HS-5 (cell line): ENCODE data around the gene GFRA3.

Experiments used
- DNase-seq: peaks from one replicate; pipeline ENCODE4 v3.0.0-alpha.2; 2012; ENCODE audit warnings: low read depth

Gene GFRA3

DNA sequence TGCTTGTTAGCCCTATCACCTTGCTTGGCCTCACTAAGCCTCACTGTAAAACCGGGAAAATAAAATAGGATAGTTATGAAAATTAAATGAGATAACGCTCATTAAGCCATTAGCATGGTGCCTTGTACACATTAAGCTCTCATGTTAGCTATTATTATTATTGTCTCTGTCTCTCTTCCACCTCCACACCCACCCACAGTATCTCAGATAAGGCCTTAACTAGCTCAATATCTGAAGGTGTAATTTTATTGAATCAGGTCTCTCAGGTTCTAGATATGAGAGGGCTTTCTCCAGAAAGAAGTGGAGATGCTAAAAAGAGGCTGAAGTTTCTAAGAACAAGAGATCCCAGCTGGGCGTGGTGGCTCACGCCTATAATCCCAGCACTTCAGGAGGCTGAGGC lies 27.6 kb downstream of the GFRA3 start:
- DNase-seq = no peak

GRCh38 chr5:138246334-138246733 lies 28.1 kb downstream of the GFRA3 start:
- no peak for DNase-seq

- no peak for DNase-seq
These were observed 28.7 kb downstream of the GFRA3 start for GRCh38 chr5:138245717-138246116.

- DNase-seq = no peak
These were observed 30.6 kb downstream of the GFRA3 start for GRCh38 chr5:138243794-138244193.

GRCh38 chr5:138241688-138242571 lies 32.5 kb downstream of the GFRA3 start:
- no peak for DNase-seq

- no peak for DNase-seq
These were observed 33.6 kb downstream of the GFRA3 start for GRCh38 chr5:138240650-138241385.

- no peak for DNase-seq
These were observed 36.4 kb downstream of the GFRA3 start for GRCh38 chr5:138238034-138238433.

DNA sequence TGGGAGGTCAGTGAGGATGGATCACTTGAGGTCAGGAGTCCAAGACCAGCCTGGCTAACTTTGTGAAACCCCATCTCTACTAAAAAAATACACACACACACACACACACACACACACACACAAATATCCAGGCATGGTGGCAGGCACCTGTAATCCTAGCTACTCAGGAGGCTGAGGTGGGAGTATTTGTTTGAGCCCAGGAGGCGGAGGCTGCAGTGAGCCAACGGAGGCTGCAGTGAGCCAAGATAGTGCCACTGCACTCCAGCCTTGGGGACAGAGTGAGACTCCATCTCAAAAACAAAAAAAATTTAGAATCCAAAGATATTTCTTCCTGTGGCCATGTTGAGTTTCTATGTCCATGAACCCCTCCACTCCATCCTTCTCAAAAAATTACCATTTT lies 39.8 kb downstream of the GFRA3 start:
- no peak for DNase-seq

GRCh38 chr5:138233280-138233679 lies 41.1 kb downstream of the GFRA3 start:
- DNase-seq = no peak

- no peak for DNase-seq
These were observed 43.3 kb downstream of the GFRA3 start for GRCh38 chr5:138230981-138231589.

DNA sequence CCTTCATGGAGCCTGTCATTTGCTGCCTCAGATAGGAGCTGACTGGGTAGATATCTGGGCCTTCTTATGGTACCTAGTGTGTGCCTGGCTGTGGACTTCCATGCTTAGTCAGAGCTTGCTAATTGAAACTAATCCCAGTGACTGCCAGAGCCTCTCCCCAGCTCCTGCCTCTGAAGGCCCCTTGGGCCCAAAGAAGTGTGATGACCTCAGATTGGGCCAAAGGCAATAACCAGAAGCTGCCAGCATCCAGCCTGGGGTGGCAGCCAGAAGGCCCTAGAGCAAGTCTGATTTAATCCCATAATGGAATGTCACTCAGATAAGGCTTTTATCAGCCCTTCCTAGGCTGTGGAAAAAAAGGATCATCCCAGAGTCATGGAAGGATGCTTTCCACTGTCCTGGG lies 44.2 kb downstream of the GFRA3 start:
- no peak for DNase-seq

GRCh38 chr5:138229387-138229786 lies 45.0 kb downstream of the GFRA3 start:
- no peak for DNase-seq

- no peak for DNase-seq
These were observed 47.5 kb downstream of the GFRA3 start for GRCh38 chr5:138226910-138227309.

- no peak for DNase-seq
These were observed 49.7 kb downstream of the GFRA3 start for GRCh38 chr5:138224712-138225111.

GRCh38 chr5:138223532-138223931 lies 50.9 kb downstream of the GFRA3 start:
- DNase-seq = no peak

GRCh38 chr5:138216799-138217198 lies 57.6 kb downstream of the GFRA3 start:
- no peak for DNase-seq

DNA sequence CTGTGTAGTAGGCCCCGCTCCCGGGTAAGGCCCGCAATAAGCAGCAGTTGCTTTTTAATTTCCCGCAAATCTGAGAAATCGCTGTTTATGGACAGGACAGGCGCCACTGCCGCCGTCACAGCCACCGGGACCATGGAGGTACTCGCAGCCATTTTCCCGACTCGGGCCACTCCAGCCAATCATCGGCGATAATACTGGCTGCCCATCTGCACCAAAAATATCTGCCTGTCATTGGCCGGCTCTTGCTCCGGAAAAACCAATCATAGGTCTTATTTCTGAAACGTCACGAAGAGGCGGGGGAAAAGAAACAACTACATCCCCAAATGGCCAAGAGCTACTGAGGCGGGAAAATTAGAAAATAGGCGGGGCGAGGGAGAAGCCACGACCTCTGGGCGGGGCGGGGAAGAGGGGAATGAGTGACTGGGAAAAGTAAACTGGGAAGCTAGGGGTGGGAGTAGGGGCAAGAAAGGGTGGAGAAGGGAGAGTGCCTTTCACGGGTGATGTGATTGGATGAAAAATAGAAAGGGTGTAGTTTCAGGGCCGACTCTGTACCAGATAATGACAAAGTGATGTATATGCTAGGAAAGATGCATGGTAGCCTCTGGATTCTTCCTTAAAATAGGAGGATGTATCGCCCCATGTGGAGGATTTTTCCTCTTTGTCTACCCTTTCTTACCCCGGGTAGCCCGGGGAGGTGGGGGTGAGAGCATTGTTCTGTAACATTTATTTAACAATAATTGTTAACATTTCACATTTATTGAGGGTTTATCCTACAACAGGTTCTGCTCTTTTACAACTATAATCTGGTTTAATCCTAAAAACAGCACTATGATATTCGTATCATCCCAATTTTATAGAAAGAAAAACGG lies 61.0 kb downstream of the GFRA3 start, which contains the start of gene CDC23:
CDC23 (minus strand) TSS at position 163 of the 869 bp plus-strand sequence; CDS start at position 152, 11 bp downstream.
- DNase-seq = peak; percentile 97

DNA sequence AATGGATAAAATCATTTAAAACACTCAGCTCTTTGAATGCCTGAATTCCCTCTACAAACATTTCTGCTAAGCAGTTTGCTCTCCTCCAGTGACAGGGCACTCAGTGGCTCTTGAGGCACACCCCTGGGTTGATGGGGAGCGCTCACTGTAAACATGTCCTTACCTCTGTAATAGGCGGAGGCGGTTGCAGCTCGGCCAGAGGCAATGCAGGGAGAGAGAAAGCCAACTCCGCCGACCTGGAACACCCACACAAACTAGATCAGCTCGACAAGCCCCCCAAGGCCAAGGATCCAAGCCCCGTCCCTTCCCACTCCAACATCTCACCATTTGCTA lies 61.6 kb downstream of the GFRA3 start:
- no peak for DNase-seq

DNA sequence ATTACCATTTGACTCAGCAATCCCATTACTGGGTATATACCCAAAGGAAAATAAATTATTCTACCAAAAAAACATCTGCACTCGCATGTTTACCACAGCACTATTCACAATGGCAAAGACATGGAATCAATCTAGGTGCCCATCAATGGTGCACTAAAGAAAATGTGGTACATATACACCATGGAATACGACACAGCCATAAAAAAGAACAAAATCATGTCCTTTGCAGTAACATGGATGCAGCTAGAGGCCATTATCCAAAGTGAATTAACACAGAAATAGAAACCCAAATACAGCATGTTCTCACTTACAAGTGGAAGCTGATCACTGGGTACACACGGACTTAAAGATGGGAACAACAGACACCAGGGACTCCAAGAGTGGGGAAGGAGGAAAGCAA lies 63.4 kb downstream of the GFRA3 start:
- DNase-seq = no peak
